Fibroblast of skin of right biceps (primary cell): ENCODE results near the gene ANKRD33B.
A peak's percentile ranks its signal among the peaks of the same experiment; 100 is the strongest.

Source experiments
- DNase-seq: peaks from one replicate; pipeline ENCODE4 v3.0.0-alpha.2; 2013

Gene ANKRD33B

DNA sequence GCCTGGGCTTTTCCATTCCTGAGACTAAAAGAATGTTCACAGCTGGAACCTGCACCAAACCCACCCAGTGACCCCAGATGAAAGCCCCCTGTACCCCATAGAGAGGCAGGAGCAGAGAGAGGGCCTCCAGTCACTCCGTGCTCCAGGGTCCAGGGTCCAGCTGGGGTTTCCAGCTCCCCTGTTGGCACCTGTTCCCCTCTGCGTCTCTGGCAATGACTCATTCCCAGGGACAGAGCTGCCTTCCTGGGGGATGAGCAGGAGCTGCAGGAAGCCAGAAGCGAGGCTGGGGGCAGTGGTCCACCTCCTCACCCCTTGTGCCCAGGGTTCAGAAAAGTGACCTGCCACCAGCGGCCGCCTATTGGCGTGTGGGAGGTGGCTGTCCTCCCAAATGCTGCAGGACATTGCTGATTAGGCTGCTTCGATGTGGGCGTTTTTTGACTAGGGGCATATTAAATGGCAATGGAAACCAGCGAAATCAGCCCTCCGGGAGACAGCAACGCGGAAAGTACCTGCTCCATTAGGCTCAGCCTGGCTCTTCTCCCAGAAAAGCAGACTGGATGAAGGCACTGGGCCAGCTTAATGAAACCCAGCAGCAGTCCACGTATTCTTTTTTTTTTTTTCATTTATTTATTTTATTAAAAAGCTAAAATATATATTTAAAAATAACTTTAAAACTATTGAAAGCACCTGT is 99.8 kb downstream of the ANKRD33B start:
- peak; percentile 22 for DNase-seq

DNA sequence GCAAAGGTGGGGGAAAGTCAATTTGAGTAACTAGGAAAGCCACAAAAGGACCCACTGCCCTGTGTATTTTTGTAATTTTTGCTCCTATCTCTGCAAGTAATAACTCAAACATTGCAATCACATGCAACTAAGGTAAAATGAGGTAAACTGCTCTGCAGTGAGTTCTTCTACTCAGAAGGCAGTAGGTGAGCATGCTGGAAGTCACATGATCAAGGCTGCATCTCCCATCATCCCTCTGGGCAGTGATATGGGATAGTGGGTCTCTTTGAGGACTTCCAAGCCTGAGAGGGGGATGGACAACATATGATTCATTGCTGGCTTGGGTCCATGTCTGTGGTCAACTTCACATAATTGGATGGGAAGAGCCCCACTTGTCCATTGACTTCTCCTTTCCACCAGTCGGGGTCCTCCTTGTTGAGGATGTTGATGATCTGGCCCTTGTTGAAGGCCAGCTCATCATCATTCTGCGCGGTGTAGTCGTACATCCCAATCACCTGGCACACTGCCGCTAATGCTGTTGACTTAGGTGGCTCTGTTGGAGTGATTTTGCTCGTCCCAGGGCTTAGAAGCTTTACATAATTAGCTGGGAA is 100.4 kb downstream of the ANKRD33B start:
- peak; percentile 55 for DNase-seq

DNA sequence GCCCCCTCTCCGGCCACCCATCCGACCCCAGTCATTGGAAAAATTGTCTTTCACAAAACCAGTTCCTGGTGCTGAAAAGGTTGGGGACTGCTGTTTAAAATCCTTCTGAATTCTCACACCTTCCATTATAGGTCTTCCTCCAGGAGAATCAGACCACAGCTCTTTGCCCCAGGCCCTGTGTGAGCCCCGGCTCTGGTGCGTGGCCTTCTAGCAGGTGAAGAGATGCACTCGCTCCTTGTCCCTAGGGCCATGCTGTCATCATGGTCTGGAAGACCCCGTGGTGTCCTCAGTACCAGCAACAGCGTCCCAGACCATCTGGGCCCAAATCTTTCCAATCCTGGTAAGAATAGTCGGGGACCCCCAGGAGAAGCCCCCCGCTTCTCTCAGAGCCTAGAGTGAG is 101.9 kb downstream of the ANKRD33B start:
- DNase-seq, result no peak

DNA sequence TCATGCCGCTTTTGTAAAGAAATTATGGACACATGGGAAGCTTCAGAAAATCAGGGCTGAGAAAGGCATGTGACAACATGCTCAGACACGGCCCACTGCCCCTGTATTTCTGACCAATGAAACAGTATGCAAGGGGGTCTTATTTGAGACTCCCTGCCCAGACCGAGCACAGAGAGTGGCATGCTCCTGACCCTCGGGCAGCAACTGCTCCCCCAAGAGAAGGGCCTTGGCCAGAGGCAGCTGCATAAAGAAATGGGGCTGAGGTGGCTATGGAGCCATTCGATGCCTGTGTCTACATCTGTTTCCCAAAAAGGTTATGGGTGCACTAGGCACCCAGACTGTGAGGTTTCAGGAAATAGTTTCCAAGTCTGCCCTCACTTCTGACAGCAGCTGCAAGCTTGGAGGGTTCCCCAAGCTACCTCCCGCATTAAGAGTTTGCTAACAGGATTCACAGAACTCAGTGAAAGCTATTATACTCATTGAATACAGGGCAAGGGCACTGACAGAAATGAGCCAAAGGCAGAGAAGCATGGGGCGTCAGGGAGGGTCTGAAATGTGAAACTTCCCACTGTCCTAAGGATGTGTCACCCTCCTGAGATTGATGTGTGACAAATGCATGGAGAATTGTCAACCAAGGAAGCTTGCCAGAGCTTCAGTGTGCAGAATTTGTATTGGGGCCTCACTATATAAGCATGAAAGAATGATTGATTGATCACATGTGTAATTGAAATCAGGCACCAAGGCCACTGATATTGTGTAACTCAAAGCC is 102.8 kb downstream of the ANKRD33B start:
- peak; percentile 27 for DNase-seq

DNA sequence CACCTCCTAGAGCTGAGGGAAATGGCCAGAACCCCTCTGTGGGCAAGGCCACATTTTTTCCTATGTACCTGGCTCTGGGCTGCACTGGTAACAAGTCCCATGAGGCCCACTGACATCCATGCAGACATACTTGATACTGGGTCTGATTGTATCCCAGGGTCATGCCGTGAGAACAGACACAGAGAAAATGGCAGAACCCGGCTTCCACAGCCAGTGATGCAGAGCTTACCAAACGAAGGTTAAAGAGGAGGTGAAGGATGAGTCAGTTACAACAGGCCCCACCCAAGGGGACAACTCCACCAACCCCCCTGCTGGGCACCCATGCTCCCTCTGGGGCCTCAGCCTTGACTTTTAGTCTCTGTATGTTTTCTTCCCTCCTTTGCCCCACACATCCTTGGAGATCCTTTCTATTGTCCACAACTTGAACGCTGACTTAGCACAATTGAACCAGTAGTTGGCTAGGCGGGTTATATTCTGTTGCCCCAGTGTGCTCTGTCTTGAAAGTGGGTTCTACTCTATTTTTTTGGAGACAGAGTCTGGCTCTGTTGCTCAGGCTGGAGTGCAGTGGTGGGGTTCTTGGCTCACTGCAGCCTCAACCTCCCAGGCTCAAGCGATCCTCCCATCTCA is 103.7 kb downstream of the ANKRD33B start:
- DNase-seq, result no peak

DNA sequence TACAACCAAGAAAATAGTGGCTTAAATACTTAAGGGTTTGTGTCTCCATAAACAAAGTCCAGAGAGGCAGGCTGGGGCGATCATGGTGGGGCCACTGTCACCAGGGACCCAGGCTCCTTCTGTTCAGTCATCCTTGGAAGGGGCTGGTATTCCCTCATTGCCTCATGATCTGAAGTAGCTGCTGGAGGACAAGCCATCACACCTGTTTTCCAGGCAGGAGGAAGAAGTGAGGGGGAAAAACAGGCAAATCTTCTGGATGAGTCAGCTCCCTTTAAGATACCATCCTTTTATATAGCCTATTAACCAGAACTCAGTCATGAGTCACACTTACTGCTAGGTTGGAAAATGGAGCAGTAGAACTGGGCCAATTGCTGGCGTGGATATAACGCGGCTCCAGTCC is 104.8 kb downstream of the ANKRD33B start:
- DNase-seq, result peak; percentile 23

DNA sequence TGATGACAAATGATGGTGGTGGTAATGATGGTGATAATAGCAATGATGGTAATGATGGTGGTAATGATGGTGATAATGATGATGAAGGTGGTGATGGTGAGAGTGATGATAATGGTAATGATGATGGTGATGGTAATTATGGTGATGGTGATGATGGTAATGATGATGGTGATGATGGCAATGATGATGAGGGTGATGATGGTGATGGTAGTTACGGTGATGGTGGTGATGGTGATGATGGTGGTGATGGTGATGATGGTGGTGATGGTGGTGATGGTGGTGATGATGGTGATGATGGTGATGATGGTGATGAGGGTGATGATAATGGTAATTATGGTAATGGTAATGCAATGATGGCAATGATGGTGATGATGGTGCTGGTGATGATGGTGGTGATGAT is 106.1 kb downstream of the ANKRD33B start:
- no peak for DNase-seq

DNA sequence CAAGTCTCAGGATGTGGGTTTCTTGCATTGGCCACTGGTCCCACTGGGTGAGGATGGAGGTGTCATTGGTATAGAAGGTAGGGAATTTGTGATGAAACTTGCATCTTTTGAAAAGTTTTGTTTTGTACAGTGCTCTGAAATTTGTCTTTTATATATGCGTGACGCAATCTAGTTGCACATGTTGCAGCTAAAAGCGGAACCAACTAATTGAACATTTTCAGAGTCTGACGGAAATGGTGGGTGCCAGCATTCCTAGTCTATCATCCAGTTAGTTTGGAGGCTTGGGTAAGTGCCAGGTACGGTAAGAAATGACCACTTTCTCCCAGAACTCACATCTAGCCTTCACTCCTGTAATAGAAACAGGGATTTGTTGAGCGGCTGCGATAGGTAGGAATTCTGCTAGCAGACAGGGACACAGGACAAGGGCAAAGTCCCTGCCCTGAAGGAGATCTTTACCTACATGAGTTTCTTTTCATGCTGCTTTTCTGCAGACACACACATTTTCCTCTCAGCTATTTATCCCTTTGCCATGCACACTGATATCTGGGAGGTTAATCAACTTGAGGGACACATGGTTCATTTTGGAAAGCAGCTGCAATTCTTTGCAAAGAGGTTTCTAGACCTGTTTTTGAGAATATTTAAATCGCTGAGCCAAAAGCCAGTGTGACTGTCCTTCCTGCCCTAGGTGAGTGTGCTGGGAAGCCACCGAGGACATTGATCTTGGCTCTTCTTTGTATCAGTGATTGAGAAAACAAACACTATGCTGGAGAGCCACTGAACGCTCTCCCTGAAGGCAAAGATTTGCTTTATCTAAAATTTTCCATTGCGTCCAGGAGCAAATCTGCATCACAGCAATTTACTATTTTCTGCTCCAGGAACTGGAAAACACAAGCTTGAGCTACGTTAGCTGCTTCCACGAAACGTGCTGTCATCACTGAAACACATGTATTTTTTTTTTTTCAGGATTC is 107.5 kb downstream of the ANKRD33B start:
- peak; percentile 38 for DNase-seq

DNA sequence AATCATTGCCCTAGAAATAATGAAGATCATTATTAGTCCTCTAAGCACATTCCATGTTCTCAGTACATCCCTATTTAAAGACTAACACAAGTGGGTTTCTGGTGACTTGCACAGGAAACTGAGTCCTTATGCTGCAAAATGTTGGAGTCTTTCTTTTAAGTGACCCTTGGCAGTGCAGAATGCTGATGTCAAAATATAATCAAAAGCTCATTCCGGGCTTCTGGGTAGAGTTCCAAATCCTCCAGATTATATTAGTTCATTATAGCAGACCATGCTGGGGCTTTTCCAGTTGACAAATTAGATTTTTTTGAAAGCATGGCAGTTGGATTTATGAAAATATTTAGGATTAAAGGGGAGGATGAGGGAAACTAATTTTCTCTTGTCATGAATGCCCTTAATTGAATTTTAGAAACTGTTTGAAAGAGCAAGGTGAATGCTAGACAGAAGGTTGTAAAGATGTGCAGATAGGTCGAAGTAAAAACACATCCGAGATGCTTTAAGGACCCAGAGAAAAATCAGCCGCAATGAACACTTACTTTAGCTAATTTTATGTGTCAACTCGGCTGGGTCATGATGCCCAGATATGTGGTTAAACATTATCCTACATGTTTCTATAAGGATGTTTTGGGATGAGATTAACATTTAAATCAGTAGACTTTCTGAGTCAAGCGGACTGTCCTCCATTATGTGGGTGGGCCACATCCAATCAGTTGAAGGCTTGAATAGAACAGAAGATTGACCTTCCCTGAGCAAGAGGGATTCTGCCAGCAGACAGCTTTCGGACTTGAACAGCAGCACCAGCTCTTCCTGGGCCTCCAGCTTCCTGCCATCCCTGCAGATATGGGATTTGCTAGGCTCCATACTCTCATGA is 108.5 kb downstream of the ANKRD33B start:
- DNase-seq, result no peak

DNA sequence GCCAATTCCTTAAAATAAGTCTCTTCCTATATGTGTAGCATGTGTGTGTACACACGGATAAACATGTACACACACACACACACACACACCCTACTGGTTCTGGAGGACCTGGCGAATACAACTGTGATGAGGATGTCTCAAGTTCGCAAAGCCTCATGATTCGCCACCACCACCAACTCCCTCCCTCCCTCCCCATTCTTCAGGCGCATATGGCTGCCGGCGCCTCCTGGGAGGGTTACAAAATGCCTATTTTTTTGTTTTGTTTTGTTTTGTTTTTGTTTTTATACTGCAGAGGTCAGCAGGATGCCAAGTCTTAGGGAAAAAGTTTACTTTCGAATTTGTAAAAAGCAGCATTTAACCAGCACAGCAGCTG is 109.1 kb downstream of the ANKRD33B start:
- no peak for DNase-seq

DNA sequence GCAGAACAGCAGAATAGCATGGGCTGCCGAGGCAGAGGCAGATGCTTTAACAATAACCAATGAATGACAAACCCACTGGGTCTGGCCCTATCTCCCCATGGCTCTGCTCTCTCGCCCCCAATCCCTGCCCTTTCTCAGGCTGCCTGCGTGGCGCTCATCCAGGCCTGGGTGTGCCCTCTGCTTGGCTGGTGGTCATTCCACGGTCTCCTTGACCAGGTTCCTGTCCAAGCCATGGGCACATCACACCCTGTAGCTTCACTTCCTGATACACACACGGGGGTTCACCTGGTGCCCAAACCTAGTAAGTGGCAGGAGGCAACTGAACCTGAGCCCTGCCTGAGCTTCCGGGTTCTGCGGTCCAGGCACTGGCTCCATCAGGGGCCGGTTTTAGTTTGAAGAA is 109.5 kb downstream of the ANKRD33B start:
- DNase-seq, result no peak

DNA sequence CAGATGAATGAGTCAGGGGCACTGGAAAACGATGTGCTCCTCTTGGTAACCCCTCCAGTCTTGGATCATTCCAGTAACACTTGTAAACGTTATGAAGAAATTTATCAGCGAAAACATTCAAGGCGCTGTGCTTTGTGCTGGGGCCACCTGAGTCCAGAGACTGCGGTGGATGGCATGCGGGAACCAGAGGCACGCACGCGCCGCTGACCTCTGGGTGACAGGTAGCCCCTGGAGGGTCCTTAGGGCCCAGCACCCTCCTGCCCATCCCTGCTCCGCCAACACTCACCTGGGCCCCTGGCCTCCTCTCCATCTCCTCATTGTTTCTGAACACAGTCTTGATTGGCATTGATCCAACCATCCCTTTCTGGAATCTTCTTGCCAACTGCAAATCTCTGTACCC is 110.2 kb downstream of the ANKRD33B start:
- no peak for DNase-seq

DNA sequence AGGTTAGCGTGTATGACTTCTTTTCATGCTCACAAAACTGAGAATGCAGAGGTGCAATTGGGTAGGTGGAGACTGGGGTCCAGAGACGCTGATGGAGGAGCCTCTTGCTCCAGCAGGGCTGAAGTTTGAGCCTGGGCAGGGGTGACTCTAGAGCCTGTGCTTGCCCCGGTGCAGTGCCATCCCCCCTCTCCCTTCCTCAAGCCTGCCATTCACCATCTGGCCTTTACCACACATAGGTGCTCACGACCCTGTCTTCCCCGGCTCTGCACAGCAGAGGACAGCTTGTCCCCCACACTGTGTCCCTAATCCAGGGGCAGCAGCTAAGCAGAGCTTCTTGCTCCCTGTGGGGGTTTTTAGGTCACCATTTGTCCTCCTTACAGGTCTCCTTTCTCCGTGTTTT is 110.7 kb downstream of the ANKRD33B start:
- no peak for DNase-seq

DNA sequence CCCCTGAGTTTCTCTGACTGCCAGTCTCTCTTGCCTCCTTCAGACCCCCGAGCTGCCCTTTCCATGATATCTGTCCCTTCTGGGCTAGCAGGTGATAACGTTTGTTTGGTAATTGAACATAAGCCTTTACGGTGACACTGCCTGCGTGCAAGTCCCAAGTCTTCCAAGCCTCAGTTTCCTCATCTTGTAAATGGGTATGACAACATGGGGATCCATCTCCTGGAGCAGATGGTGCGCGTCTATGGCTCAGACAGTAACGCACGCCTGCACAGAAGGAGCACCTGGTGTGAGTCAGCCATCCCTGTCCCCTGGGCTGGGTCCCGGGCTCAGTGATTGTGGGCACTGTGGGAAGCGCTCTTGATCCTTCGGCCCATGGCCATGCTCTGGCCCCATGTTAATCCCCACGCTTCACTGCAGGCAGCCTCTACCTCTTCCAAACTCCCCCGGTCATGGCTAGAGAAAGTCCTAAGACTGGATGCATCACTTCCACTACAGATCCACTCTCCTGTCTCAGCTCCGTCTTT is 111.4 kb downstream of the ANKRD33B start:
- no peak for DNase-seq

DNA sequence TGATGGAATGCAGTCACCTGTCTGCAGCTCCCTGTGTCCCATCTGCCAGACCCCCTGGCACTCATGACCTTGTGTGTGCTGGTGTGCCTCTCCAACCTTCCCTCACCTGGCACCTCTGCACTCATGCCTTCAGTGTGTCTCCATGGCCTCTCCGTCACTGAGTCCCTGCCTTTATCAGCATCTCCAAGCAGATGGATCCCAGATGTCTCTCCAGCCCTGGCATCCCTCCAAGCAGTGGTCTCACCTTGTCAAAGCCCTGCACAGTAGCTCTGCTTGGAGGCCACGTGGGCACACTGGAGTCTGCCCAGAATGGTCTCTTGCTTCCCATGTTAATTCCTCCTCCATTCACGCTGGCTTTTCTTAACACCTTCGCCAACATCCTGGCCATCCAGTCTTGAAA is 112.4 kb downstream of the ANKRD33B start:
- peak; percentile 23 for DNase-seq

DNA sequence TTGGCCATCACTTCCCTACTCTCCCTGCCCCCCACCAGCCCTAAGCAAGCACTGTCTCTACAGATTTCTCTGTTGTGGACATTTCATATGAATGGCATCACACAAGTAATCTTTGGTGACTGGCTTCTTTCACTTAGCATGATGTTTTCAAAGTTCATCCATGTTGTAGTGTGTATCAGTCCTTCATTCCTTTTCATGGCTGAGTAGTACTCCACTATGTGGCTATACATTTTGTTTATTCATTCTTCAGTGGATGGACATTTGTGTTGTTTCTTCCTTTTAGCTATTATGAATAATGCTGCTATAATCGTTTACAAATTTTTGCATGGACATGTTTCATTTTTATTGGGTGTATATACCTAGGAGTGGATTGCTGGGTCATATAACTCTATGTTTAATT is 113.1 kb downstream of the ANKRD33B start:
- no peak for DNase-seq

DNA sequence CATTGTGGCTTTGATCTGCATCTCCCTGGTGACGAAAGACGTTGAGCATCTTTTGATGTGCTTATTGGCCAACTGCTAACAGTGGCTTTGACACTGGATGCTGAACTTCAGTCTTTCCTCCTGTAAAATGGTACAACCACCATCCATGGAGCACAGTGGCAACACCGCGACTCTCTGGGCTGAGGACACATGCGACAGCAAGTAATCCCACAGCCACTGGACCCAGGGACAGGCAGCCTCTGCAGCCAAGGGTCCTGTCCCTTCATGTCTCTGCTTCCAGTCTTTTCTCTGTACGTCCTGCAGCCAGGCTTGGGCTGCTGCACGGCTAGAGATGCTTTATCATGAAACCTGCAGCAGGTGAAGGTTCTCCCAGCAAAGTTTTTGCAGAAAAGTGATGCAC is 113.7 kb downstream of the ANKRD33B start:
- DNase-seq, result no peak

DNA sequence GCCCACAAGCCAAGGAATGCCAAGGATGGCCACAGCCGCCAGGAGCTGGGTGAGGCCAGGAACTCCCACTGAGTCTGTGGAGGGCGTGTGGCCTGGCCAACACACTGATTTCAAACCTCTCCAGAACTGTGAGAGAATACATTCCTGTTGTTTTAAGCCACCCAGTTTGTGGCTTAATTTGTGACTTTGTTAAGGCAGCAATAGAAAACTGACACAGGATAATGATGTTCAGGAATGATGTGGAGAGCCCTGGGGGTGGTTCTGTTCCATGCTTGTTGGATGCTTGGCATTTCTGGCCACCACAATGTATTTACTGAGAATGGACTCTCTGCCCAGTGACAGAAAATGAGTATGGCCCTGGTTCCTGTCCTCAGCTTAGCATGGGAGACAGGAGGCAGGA is 114.4 kb downstream of the ANKRD33B start:
- DNase-seq, result peak; percentile 54

DNA sequence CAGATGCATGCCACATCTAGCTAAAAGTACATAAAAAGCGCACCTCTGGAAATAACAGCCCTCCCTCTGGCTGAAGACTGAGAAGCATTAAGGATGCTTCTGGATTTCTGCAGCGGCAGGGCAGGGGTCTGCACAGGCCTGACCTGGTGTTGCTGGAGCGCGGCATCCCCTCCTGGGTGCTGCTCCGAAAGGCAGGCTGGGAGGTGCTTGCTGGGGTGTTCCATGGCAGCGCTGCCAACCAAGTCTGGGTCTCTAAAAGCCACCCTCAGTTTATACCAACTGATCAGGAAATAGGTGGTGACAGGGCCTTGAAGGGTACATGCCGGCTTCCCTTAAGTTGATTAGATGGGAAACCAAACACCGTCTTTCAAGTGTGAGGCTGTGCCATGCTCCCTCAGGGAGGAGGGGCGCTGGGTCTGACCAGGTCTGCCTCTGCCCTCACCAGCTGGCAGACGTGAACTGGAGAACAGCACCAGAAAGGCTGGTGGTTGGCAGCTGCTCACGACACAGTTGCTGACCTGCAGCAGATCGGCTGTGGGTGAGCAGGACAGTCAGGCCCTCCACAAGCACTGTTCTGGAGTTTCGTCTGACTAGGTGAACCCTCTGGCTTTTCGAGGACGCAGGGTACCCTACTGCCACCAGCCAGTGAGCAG is 115.6 kb downstream of the ANKRD33B start:
- no peak for DNase-seq

DNA sequence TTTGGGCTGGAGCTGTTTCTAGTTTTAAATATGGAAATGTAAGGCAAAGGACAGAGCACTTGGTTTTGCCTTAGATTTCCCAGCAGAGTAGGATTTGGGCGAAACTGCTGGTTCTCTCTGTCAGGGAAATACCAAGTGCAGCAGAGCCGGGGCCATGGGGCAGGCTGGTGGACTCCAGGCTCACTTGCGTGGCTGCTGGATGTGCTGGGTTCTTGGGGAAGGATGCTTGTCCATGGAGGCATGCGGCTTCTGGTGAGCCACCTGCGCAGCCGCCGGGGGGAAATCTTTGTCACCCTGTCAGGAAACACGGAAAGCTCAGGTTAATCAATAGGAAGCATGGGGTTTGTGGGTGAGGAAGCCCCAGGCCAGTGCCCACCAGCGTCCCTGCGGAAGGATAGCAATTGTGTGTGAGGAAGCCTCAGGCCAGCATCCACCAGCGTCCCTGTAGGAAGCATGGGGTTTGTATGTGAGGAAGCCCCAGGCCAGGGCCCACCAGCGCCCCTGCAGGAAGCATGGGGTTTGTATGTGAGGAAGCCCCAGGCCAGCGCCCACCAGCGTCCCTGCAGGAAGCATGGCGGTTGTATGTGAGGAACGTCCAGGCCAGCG is 117.1 kb downstream of the ANKRD33B start:
- DNase-seq, result no peak
